DND-41 (cell line): ENCODE data around the gene EFHC1.

Source experiments
- EZH2 ChIP-seq: IDR thresholded peaks from 3 replicates; pipeline ENCODE4 v1.6.1; 2012; ENCODE audit warnings: borderline replicate concordance, low read depth, mild to moderate bottlenecking, moderate library complexity, low read length, inconsistent platforms; ENCODE audit not compliant: severe bottlenecking
- TF ChIP-seq, protein P1 (sequence below): IDR thresholded peaks from 2 replicates; pipeline ENCODE4 v1.5.1; 2012; ENCODE audit warnings: borderline replicate concordance, low read length, moderate library complexity, mild to moderate bottlenecking; ENCODE audit not compliant: poor library complexity, severe bottlenecking; ENCODE audit errors: extremely low read depth

DNA sequence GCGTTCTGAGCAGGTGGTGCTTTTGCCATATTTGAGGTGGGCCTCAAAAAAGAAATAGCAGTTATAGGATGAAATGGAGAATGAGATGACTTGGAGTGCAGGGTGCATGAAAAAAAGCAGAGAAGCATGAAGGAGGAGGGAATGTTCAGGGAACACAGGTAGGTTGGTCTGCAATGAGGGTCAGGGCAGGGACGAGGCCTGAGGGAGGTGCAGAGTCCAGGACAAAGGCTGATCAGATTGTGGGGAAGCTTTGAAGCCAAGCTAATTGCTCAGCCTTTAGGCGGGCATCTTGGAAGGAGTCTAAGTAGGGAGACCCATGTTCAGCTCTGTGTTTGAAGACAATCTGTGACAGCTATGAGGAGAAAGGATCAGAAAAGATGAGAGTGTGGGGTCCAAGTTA is 144.7 kb downstream of the EFHC1 start:
- TF ChIP-seq, protein P1, sequence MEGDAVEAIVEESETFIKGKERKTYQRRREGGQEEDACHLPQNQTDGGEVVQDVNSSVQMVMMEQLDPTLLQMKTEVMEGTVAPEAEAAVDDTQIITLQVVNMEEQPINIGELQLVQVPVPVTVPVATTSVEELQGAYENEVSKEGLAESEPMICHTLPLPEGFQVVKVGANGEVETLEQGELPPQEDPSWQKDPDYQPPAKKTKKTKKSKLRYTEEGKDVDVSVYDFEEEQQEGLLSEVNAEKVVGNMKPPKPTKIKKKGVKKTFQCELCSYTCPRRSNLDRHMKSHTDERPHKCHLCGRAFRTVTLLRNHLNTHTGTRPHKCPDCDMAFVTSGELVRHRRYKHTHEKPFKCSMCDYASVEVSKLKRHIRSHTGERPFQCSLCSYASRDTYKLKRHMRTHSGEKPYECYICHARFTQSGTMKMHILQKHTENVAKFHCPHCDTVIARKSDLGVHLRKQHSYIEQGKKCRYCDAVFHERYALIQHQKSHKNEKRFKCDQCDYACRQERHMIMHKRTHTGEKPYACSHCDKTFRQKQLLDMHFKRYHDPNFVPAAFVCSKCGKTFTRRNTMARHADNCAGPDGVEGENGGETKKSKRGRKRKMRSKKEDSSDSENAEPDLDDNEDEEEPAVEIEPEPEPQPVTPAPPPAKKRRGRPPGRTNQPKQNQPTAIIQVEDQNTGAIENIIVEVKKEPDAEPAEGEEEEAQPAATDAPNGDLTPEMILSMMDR, result no peak
- no peak for TF ChIP-seq EZH2
